Lower leg skin (tissue), 3 donors: ENCODE results near the gene ZNF805.

Experiments used
- POLR2A ChIP-seq, 2 donors: fragments of 450-650 bp; IDR thresholded peaks; one replicate each; pipeline ENCODE4 v1.6.1; 2016 to 2017; ENCODE audit warnings: antibody characterized with exemption in 2 of 2, mild to moderate bottlenecking in 1 of 2, moderate library complexity in 1 of 2
- TF ChIP-seq, protein P1 (sequence below), 3 donors: fragments of 450-650 bp; IDR thresholded peaks; one replicate each; pipeline ENCODE4 v1.5.1; 2016; ENCODE audit warnings: antibody characterized with exemption in 3 of 3, mild to moderate bottlenecking in 3 of 3, moderate library complexity in 2 of 3

DNA sequence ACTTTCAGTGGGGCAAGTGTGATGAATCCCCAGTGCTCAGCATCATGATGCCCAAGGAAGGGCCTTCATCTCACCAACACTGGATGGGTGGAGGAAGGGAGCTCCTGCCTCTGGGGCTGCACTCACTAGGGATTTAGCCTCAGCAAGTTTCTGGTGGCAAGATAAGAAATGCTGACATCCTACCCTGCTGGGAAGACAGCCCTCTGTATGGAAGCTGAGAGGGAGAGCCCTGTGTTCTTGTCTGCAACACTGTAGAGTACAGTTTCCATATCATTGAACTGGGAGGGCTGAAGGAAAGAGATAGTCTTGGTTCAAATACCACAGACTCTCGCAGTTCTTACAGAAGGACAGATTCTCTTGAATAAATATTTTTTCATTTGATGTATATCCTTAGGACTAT is 32.6 kb downstream of the ZNF805 start:
- TF ChIP-seq POLR2A (IDR thresholded peaks at IDR 0.05): no peak
- TF ChIP-seq, protein P1, sequence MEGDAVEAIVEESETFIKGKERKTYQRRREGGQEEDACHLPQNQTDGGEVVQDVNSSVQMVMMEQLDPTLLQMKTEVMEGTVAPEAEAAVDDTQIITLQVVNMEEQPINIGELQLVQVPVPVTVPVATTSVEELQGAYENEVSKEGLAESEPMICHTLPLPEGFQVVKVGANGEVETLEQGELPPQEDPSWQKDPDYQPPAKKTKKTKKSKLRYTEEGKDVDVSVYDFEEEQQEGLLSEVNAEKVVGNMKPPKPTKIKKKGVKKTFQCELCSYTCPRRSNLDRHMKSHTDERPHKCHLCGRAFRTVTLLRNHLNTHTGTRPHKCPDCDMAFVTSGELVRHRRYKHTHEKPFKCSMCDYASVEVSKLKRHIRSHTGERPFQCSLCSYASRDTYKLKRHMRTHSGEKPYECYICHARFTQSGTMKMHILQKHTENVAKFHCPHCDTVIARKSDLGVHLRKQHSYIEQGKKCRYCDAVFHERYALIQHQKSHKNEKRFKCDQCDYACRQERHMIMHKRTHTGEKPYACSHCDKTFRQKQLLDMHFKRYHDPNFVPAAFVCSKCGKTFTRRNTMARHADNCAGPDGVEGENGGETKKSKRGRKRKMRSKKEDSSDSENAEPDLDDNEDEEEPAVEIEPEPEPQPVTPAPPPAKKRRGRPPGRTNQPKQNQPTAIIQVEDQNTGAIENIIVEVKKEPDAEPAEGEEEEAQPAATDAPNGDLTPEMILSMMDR (IDR thresholded peaks at IDR 0.05): no peak
